Gastrocnemius medialis (tissue), 4 donors: ENCODE measurements around the gene ZFP14.
"Not testable (repeated sequence)": the region's sequence is repeated elsewhere in the genome, so short reads cannot be mapped to it uniquely, and the experiment has no call there.

Experiments used
- CTCF ChIP-seq, 5 experiments: fragments of 450-650 bp in 3 of 5; fragments of 200-600 bp in 2 of 5; sonication (generic) in 2 of 5; IDR thresholded peaks in 4 of 5; conservative IDR thresholded peaks in 1 of 5; 1 replicate in 4 of 5; 2 replicates in 1 of 5; pipeline ENCODE4 v1.5.1; 2016 to 2019; ENCODE audit warnings: antibody characterized with exemption in 5 of 5, mild to moderate bottlenecking in 3 of 5, moderate library complexity in 3 of 5
- POLR2A ChIP-seq, 2 donors: fragments of 450-650 bp; IDR thresholded peaks; one replicate each; pipeline ENCODE4 v1.6.1; 2017; ENCODE audit warnings: antibody characterized with exemption in 2 of 2, mild to moderate bottlenecking in 2 of 2, moderate library complexity in 2 of 2

DNA sequence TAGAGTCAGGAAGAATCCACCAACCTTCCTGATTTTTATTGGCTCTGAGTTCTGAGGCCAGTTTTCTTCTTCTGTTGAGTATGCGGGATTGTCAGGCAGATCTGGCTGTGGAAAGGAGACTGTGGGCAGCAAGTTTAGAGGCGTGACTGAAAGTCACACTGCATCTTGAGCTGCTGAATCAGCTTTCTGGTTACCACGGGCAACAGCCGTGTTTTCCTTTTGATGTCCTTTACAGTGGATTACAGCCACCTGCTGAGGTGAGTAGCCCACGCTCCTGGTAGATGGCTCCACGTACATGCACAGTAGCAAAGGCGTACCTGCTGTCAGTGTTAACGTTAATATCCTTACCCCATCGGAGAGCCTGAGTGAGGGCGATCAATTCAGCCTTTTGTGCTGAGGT is 52.4 kb downstream of the ZFP14 start:
- TF ChIP-seq CTCF (IDR thresholded peaks at IDR 0.05 in 4 of 5, conservative IDR thresholded peaks at IDR 0.05 in 1 of 5); POLR2A (IDR thresholded peaks at IDR 0.05): not testable (repeated sequence)
